ENCODE measurements around the gene RNF144A. TPM values are rescaled to one million over a fixed set of nuclear protein-coding genes. Genes with fewer than 3 reads are reported as not detected.

Gene RNF144A
- total and polyA plus RNA-seq, 7 donors: 2.4 to 15.6 (median 8.7) TPM

GRCh38 chr2:6920743-6921064, 3.5 kb downstream of the RNF144A start:
- WGBS, 3 donors: 65 to 70% (median 67%) methylated on average over 4 of the region's 4 CpGs
- Histone ChIP-seq H3K9me3 (no peaks in the 10 kb centered on the region), H3K4me1 (peaks cover 51% of the 10 kb centered on the region), H3K27me3 (ENCODE audit: insufficient read depth in 3 of 3, low read length in 2 of 3) (no peaks in the 10 kb centered on the region), H3K4me3 (no peak overlapping the region), H3K27ac (no peak overlapping the region), H3K36me3 (ENCODE audit: insufficient read depth in 1 of 2, low read depth in 1 of 2) (no peaks in the 10 kb centered on the region)
- no peak for TF ChIP-seq CTCF (IDR thresholded peaks at IDR 0.05)
- intact Hi-C loops (cut with DNase I): loop anchor here (2.0 to 5.0 kb wide), 2 partner anchors 47 to 90 kb away; no protein-coding TSS in a partner anchor
- no peak for DNase-seq
- ATAC-seq: no peak

GRCh38 chr2:6921321-6921922, 4.2 kb downstream of the RNF144A start:
- H3K4me1 ChIP-seq: peaks cover 57% of the 10 kb centered on the region
- intact Hi-C loops (cut with DNase I): loop anchor here (2.0 to 5.0 kb wide), 2 partner anchors 46 to 89 kb away; no protein-coding TSS in a partner anchor
- no peak for TF ChIP-seq CTCF (IDR thresholded peaks at IDR 0.05)
- ATAC-seq: no peak
- WGBS, 3 donors: 56 to 75% (median 57%) methylated on average over 11 of the region's 11 CpGs
- no peak overlapping the region for H3K4me3 ChIP-seq
- no peak overlapping the region for H3K27ac ChIP-seq
- no peak for DNase-seq
- no peaks in the 10 kb centered on the region for H3K36me3 ChIP-seq (ENCODE audit: insufficient read depth in 1 of 2, low read depth in 1 of 2)
- no peaks in the 10 kb centered on the region for H3K27me3 ChIP-seq (ENCODE audit: insufficient read depth in 3 of 3, low read length in 2 of 3)
- no peaks in the 10 kb centered on the region for H3K9me3 ChIP-seq

- Histone ChIP-seq H3K27me3 (ENCODE audit: insufficient read depth in 3 of 3, low read length in 2 of 3) (no peaks in the 10 kb centered on the region), H3K36me3 (ENCODE audit: insufficient read depth in 1 of 2, low read depth in 1 of 2) (no peaks in the 10 kb centered on the region), H3K9me3 (no peaks in the 10 kb centered on the region), H3K4me3 (no peak overlapping the region), H3K27ac (no peak overlapping the region), H3K4me1 (peaks cover 60% of the 10 kb centered on the region)
- WGBS, 3 donors: 72 to 84% (median 75%) methylated on average over 8 of the region's 8 CpGs
- DNase-seq (no peak), ATAC-seq (no peak)
- intact Hi-C loops (cut with DNase I): loop anchor here in 1 of 2 donors (5.0 kb wide), 1 partner anchor 45 kb away; no protein-coding TSS in a partner anchor
- no peak for TF ChIP-seq CTCF (IDR thresholded peaks at IDR 0.05)
These were observed 5.0 kb downstream of the RNF144A start for GRCh38 chr2:6922201-6922656.

- Histone ChIP-seq H3K27me3 (ENCODE audit: insufficient read depth in 3 of 3, low read length in 2 of 3) (no peaks in the 10 kb centered on the region), H3K27ac (no peak overlapping the region), H3K4me1 (peaks cover 67% of the 10 kb centered on the region), H3K4me3 (no peak overlapping the region), H3K9me3 (no peaks in the 10 kb centered on the region), H3K36me3 (ENCODE audit: insufficient read depth in 1 of 2, low read depth in 1 of 2) (no peaks in the 10 kb centered on the region)
- intact Hi-C loops (cut with DNase I): loop anchor here in 1 of 2 donors (5.0 kb wide), 1 partner anchor 44 kb away; no protein-coding TSS in a partner anchor
- ATAC-seq: peak; percentile 66 to 77 (median 76)
- peak in 1 of 2 donors; percentile 65 for DNase-seq
- 29 to 51% (median 29%) methylated on average over 10 of the region's 10 CpGs for WGBS, 3 donors
- TF ChIP-seq CTCF (IDR thresholded peaks at IDR 0.05): no peak
These were observed 6.1 kb downstream of the RNF144A start for GRCh38 chr2:6923319-6923718.

Measured in psoas muscle (tissue), 8 donors.